ENCODE measurements around the gene RAP1B.

RAP1B gene

GRCh38 chr12:68610370-68611093, at the start of gene RAP1B:
Gene RAP1B (plus strand): TSS chr12:68610899. CDS start chr12:68648725, 37,826 bp downstream.
- peaks cover 32% of the 10 kb centered on the region for H3K4me1 ChIP-seq (ENCODE audit: control insufficient read depth, insufficient read depth, low read length)

GRCh38 chr12:68561830-68562229, 48.9 kb upstream of the RAP1B start:
- DNase-seq (ENCODE audit: low read depth), result no peak
- Histone ChIP-seq H3K9me3 (ENCODE audit: control insufficient read depth, low read length) (no peaks in the 10 kb centered on the region), H3K27me3 (replicated peaks; ENCODE audit: control insufficient read depth, insufficient read depth, low read length) (no peaks in the 10 kb centered on the region), H3K4me1 (ENCODE audit: control insufficient read depth, insufficient read depth, low read length) (peaks cover 33% of the 10 kb centered on the region), H3K9ac (ENCODE audit: low read length) (no peak overlapping the region), H3K36me3 (ENCODE audit: control insufficient read depth, insufficient read depth, low read length, severe bottlenecking) (no peaks in the 10 kb centered on the region), H3K4me3 (ENCODE audit: low read length) (no peak overlapping the region)

More at GRCh38 chr12:68610370-68611093, at the start of gene RAP1B:
- DNase-seq (ENCODE audit: low read depth), result peak; percentile 96
- H3K9ac ChIP-seq (ENCODE audit: low read length), result peak within 1 kb of the TSS; percentile 100
- H3K27me3 ChIP-seq (replicated peaks; ENCODE audit: control insufficient read depth, insufficient read depth, low read length), result no peaks in the 10 kb centered on the region
- peak within 1 kb of the TSS; percentile 96 for H3K4me3 ChIP-seq (ENCODE audit: low read length)
- no peaks in the 10 kb centered on the region for H3K9me3 ChIP-seq (ENCODE audit: control insufficient read depth, low read length)
- peaks cover 6% of the 10 kb centered on the region for H3K36me3 ChIP-seq (ENCODE audit: control insufficient read depth, insufficient read depth, low read length, severe bottlenecking)

GRCh38 chr12:68564166-68564565, 46.5 kb upstream of the RAP1B start:
- Histone ChIP-seq H3K4me1 (ENCODE audit: control insufficient read depth, insufficient read depth, low read length) (peaks cover 28% of the 10 kb centered on the region), H3K27me3 (replicated peaks; ENCODE audit: control insufficient read depth, insufficient read depth, low read length) (no peaks in the 10 kb centered on the region), H3K9me3 (ENCODE audit: control insufficient read depth, low read length) (no peaks in the 10 kb centered on the region), H3K36me3 (ENCODE audit: control insufficient read depth, insufficient read depth, low read length, severe bottlenecking) (no peaks in the 10 kb centered on the region), H3K9ac (ENCODE audit: low read length) (no peak overlapping the region), H3K4me3 (ENCODE audit: low read length) (no peak overlapping the region)
- no peak for DNase-seq (ENCODE audit: low read depth)

- Histone ChIP-seq H3K4me1 (ENCODE audit: control insufficient read depth, insufficient read depth, low read length) (peaks cover 19% of the 10 kb centered on the region), H3K4me3 (ENCODE audit: low read length) (no peak overlapping the region), H3K27me3 (replicated peaks; ENCODE audit: control insufficient read depth, insufficient read depth, low read length) (no peaks in the 10 kb centered on the region), H3K36me3 (ENCODE audit: control insufficient read depth, insufficient read depth, low read length, severe bottlenecking) (no peaks in the 10 kb centered on the region), H3K9ac (ENCODE audit: low read length) (peak overlapping the region; percentile 32), H3K9me3 (ENCODE audit: control insufficient read depth, low read length) (no peaks in the 10 kb centered on the region)
- peak; percentile 90 for DNase-seq (ENCODE audit: low read depth)
Observed at GRCh38 chr12:68565391-68565903, 45.3 kb upstream of the RAP1B start.

GRCh38 chr12:68568922-68569569, 41.7 kb upstream of the RAP1B start:
- H3K9me3 ChIP-seq (ENCODE audit: control insufficient read depth, low read length), result no peaks in the 10 kb centered on the region
- no peaks in the 10 kb centered on the region for H3K36me3 ChIP-seq (ENCODE audit: control insufficient read depth, insufficient read depth, low read length, severe bottlenecking)
- H3K27me3 ChIP-seq (replicated peaks; ENCODE audit: control insufficient read depth, insufficient read depth, low read length), result no peaks in the 10 kb centered on the region
- peaks cover 14% of the 10 kb centered on the region for H3K4me1 ChIP-seq (ENCODE audit: control insufficient read depth, insufficient read depth, low read length)
- DNase-seq (ENCODE audit: low read depth), result no peak
- H3K4me3 ChIP-seq (ENCODE audit: low read length), result no peak overlapping the region
- no peak overlapping the region for H3K9ac ChIP-seq (ENCODE audit: low read length)

GRCh38 chr12:68572661-68573060, 38.0 kb upstream of the RAP1B start:
- Histone ChIP-seq H3K27me3 (replicated peaks; ENCODE audit: control insufficient read depth, insufficient read depth, low read length) (no peaks in the 10 kb centered on the region), H3K4me3 (ENCODE audit: low read length) (no peak overlapping the region), H3K4me1 (ENCODE audit: control insufficient read depth, insufficient read depth, low read length) (no peaks in the 10 kb centered on the region), H3K9me3 (ENCODE audit: control insufficient read depth, low read length) (no peaks in the 10 kb centered on the region), H3K36me3 (ENCODE audit: control insufficient read depth, insufficient read depth, low read length, severe bottlenecking) (no peaks in the 10 kb centered on the region), H3K9ac (ENCODE audit: low read length) (no peak overlapping the region)
- DNase-seq (ENCODE audit: low read depth), result no peak

GRCh38 chr12:68573406-68573805, 37.3 kb upstream of the RAP1B start:
- H3K9me3 ChIP-seq (ENCODE audit: control insufficient read depth, low read length), result no peaks in the 10 kb centered on the region
- DNase-seq (ENCODE audit: low read depth), result no peak
- H3K4me3 ChIP-seq (ENCODE audit: low read length), result no peak overlapping the region
- no peaks in the 10 kb centered on the region for H3K4me1 ChIP-seq (ENCODE audit: control insufficient read depth, insufficient read depth, low read length)
- no peak overlapping the region for H3K9ac ChIP-seq (ENCODE audit: low read length)
- H3K27me3 ChIP-seq (replicated peaks; ENCODE audit: control insufficient read depth, insufficient read depth, low read length), result no peaks in the 10 kb centered on the region
- H3K36me3 ChIP-seq (ENCODE audit: control insufficient read depth, insufficient read depth, low read length, severe bottlenecking), result no peaks in the 10 kb centered on the region

- H3K4me1 ChIP-seq (ENCODE audit: control insufficient read depth, insufficient read depth, low read length), result no peaks in the 10 kb centered on the region
- H3K9me3 ChIP-seq (ENCODE audit: control insufficient read depth, low read length), result no peaks in the 10 kb centered on the region
- no peaks in the 10 kb centered on the region for H3K27me3 ChIP-seq (replicated peaks; ENCODE audit: control insufficient read depth, insufficient read depth, low read length)
- H3K4me3 ChIP-seq (ENCODE audit: low read length), result no peak overlapping the region
- no peaks in the 10 kb centered on the region for H3K36me3 ChIP-seq (ENCODE audit: control insufficient read depth, insufficient read depth, low read length, severe bottlenecking)
- no peak for DNase-seq (ENCODE audit: low read depth)
- H3K9ac ChIP-seq (ENCODE audit: low read length), result no peak overlapping the region
Observed at GRCh38 chr12:68577949-68578348, 32.8 kb upstream of the RAP1B start.

- no peak overlapping the region for H3K9ac ChIP-seq (ENCODE audit: low read length)
- H3K9me3 ChIP-seq (ENCODE audit: control insufficient read depth, low read length), result no peaks in the 10 kb centered on the region
- no peaks in the 10 kb centered on the region for H3K4me1 ChIP-seq (ENCODE audit: control insufficient read depth, insufficient read depth, low read length)
- DNase-seq (ENCODE audit: low read depth), result no peak
- no peak overlapping the region for H3K4me3 ChIP-seq (ENCODE audit: low read length)
- no peaks in the 10 kb centered on the region for H3K36me3 ChIP-seq (ENCODE audit: control insufficient read depth, insufficient read depth, low read length, severe bottlenecking)
- no peaks in the 10 kb centered on the region for H3K27me3 ChIP-seq (replicated peaks; ENCODE audit: control insufficient read depth, insufficient read depth, low read length)
Observed at GRCh38 chr12:68578765-68579164, 31.9 kb upstream of the RAP1B start.

- no peaks in the 10 kb centered on the region for H3K36me3 ChIP-seq (ENCODE audit: control insufficient read depth, insufficient read depth, low read length, severe bottlenecking)
- no peak for DNase-seq (ENCODE audit: low read depth)
- H3K4me3 ChIP-seq (ENCODE audit: low read length), result no peak overlapping the region
- H3K9ac ChIP-seq (ENCODE audit: low read length), result no peak overlapping the region
- H3K4me1 ChIP-seq (ENCODE audit: control insufficient read depth, insufficient read depth, low read length), result no peaks in the 10 kb centered on the region
- H3K27me3 ChIP-seq (replicated peaks; ENCODE audit: control insufficient read depth, insufficient read depth, low read length), result no peaks in the 10 kb centered on the region
- no peaks in the 10 kb centered on the region for H3K9me3 ChIP-seq (ENCODE audit: control insufficient read depth, low read length)
Observed at GRCh38 chr12:68579254-68579653, 31.4 kb upstream of the RAP1B start.

- H3K4me1 ChIP-seq (ENCODE audit: control insufficient read depth, insufficient read depth, low read length), result peaks cover 4% of the 10 kb centered on the region
- no peak overlapping the region for H3K9ac ChIP-seq (ENCODE audit: low read length)
- DNase-seq (ENCODE audit: low read depth), result no peak
- H3K9me3 ChIP-seq (ENCODE audit: control insufficient read depth, low read length), result no peaks in the 10 kb centered on the region
- H3K27me3 ChIP-seq (replicated peaks; ENCODE audit: control insufficient read depth, insufficient read depth, low read length), result no peaks in the 10 kb centered on the region
- H3K36me3 ChIP-seq (ENCODE audit: control insufficient read depth, insufficient read depth, low read length, severe bottlenecking), result no peaks in the 10 kb centered on the region
- H3K4me3 ChIP-seq (ENCODE audit: low read length), result no peak overlapping the region
Observed at GRCh38 chr12:68580911-68581310, 29.8 kb upstream of the RAP1B start.

All from adipocyte (in vitro differentiated cells).